Fibroblast of mammary gland (primary cell): ENCODE measurements around the gene RGS6.
A peak's percentile ranks its signal among the peaks of the same experiment; 100 is the strongest.

Experiments used
- DNase-seq: peaks from one replicate; pipeline ENCODE4 v3.0.0-alpha.2; 2010; ENCODE audit warnings: low read depth
- H3K4me3 ChIP-seq: 2 replicates; pipeline ENCODE4 v1.5.1; 2011; ENCODE audit warnings: low read depth, mild to moderate bottlenecking, low read length, moderate library complexity; ENCODE audit not compliant: control insufficient read depth
- TF ChIP-seq, protein P1 (sequence below): conservative IDR thresholded peaks from 2 replicates; pipeline ENCODE4 v1.5.1; 2011; ENCODE audit warnings: low read depth, low read length, inconsistent platforms; ENCODE audit not compliant: control insufficient read depth, insufficient read depth

The RGS6 gene

DNA sequence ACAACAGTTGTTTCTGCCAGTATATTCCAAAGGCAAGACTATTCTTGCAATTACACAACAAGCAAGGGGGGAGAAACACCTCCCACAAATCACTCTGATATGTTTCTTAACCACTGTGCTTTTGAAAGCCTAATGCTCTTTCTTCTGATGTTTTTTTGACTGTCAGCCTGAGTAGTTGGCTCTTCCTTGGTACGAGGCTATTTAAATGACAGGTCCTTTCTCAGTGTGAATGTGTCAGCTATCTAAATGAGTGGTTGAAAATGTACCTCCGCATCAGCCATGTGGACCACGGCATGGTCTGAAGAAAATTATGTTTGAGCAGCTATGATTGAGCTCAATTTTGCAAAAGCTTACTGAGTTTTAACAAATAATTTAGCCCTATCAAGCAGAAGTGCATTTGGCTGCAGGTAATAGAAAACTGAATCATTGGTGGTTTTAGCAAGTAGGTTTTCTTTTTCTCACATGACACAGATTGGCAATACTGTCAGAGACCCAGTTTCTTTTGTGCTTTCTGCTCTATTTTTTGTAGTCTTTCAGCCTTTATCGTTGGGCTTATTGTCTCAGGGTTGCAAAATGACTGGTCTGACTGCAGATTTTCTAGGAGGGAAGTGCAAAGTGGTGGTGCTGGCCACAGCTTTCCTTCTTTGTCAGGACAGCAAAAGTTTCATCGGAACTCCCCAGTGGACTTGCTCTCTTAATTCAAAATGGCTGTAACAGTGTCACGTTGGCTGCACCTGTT, 162.8 kb downstream of the RGS6 start:
- TF ChIP-seq, protein P1, sequence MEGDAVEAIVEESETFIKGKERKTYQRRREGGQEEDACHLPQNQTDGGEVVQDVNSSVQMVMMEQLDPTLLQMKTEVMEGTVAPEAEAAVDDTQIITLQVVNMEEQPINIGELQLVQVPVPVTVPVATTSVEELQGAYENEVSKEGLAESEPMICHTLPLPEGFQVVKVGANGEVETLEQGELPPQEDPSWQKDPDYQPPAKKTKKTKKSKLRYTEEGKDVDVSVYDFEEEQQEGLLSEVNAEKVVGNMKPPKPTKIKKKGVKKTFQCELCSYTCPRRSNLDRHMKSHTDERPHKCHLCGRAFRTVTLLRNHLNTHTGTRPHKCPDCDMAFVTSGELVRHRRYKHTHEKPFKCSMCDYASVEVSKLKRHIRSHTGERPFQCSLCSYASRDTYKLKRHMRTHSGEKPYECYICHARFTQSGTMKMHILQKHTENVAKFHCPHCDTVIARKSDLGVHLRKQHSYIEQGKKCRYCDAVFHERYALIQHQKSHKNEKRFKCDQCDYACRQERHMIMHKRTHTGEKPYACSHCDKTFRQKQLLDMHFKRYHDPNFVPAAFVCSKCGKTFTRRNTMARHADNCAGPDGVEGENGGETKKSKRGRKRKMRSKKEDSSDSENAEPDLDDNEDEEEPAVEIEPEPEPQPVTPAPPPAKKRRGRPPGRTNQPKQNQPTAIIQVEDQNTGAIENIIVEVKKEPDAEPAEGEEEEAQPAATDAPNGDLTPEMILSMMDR = no peak
- H3K4me3 ChIP-seq = no peak overlapping the region
- no peak for DNase-seq

DNA sequence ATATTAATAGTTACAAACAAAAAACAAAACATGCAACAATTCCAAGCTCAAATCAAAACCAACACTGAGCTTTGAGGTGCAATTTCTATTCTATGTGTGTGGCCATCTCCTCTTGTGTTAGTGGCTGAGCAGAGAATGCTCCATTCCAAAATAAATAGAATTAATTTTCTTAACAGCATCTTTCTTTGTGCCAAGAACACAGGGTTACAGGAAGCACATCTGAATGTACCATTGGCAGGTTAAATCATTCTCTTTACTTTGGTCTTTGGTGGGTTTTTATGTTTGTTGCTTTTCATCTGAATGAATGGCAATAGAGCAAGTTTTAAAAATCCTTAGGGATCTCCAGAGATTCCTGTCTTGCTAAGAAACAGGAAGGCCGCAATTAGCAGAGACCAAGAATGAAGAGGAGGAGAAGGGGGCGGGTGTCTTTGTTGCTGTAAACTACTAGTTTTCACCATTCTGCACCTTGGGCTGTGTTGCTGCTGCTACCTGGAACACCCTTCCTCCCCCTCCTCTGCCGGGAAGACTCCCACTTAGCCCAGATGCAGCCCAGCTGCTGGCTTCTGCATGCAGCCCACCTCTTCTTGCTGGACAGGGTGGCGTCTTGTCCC, 165.0 kb downstream of the RGS6 start:
- DNase-seq = no peak
- no peak overlapping the region for H3K4me3 ChIP-seq
- TF ChIP-seq, protein P1 = no peak

DNA sequence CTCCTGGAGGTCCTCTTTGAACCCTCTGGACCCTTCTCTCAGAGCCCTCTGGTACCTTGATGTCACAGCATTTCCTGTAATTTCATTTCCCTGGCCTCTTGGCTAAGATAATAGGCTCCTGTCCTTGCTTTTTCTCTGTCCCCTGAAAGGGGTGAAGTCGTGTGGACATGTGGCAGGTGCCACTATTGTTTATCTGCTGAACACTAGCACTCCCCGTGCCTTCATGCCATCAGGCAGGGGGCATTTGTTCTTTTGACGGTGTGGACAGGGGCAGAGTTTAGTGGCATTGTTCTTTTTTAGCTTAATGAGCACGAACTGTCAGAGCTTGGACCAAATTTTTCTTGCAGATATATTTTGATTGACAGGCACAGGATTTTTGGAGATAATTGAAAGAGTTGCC, 166.0 kb downstream of the RGS6 start:
- TF ChIP-seq, protein P1 = no peak
- no peak for DNase-seq
- H3K4me3 ChIP-seq = no peak overlapping the region

DNA sequence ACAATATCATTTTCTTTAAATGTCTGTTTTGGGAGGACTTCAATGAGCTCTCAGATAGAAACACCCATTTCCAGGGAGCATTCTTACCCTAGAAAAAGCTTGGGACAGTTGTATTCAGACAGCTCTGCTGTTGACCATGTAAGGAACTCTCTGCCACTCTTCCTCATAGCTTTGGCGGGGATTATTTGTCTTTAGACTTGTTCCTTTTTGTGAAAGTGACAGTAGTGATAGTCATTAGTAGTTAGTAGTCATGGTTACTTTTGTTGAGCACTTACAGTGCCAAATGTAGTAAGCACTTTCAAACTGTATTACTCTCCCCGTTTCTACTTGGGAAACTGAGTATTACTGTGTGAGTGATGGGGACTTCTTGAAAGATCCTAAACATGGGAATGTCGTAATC, 167.3 kb downstream of the RGS6 start:
- no peak overlapping the region for H3K4me3 ChIP-seq
- TF ChIP-seq, protein P1 = no peak
- DNase-seq = no peak

- TF ChIP-seq, protein P1 = peak; percentile 20
- no peak overlapping the region for H3K4me3 ChIP-seq
- DNase-seq = no peak
These were observed 171.9 kb downstream of the RGS6 start for GRCh38 chr14:72104011-72104613.

DNA sequence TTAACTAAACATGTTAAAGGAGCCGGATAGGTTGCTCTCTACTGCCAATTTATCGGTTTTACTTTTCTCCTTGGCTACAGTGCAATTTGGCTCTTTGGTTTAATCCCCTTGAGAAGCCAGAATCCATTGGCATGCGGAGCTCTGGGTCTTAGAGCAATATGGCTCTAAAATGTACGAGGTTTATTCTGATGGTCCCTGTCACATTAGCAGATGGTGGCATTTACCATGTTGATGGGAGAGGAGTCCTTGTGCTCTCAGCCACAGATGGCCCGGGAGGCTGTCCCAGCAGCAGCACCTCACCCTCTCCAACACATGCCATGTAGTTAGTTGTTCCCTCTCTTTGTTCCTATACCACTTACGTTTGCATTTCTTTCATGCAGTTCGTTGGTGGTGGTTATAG, 179.7 kb downstream of the RGS6 start:
- TF ChIP-seq, protein P1 = no peak
- no peak for DNase-seq
- H3K4me3 ChIP-seq = no peak overlapping the region
